SH-SY5Y (cell line): ENCODE measurements around the gene TBCD.

ENCODE experiments used
- GATA2 ChIP-seq: IDR thresholded peaks from 2 replicates; pipeline ENCODE4 v1.6.1; 2011; ENCODE audit warnings: mild to moderate bottlenecking, low read depth, low read length
- GATA3 ChIP-seq: IDR thresholded peaks from 2 replicates; pipeline ENCODE4 v1.6.1; 2011; ENCODE audit warnings: low read depth, mild to moderate bottlenecking, low read length, moderate library complexity

The TBCD gene

GRCh38 chr17:82863383-82863940, 111.6 kb downstream of the TBCD start:
- TF ChIP-seq GATA2 = no peak
- TF ChIP-seq GATA3 = no peak

DNA sequence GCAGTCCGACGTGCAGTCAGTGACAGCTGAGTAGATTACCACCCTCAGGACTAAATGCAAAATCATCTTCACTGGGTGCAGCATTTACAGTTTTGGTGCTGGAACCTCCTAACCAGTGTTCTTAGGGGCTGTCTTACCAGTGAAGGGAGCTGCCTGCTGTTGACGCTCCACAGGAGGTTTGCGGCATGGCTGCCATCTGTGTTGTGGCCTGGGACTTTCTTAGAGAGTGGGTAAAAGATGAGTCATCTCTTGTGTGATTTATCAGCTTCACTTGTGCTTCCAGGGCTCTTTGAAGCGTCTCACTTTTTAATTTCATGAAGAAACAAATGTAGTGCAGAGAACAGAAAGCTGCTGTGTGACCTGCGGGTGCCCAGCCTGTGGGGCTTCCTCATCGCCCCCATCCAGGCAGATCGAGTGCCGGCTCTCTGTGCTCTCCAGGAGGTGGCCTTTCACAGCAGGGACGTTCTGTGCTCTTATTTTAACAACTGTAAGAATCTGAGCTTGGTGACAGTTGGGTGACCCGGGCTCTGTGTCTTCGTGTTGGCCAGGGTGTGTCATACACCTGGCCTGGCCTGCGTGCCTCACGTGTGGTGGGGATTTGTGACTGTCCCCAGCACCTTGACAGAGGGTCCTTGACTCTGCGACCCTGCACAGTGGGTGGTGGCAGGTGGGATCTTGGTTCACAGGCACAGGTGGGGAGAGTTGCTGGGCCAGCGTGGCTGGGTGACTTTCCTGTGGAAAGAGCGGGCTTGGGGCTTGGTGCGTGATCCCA, 112.3 kb downstream of the TBCD start:
- TF ChIP-seq GATA3 (no peak), GATA2 (no peak)

DNA sequence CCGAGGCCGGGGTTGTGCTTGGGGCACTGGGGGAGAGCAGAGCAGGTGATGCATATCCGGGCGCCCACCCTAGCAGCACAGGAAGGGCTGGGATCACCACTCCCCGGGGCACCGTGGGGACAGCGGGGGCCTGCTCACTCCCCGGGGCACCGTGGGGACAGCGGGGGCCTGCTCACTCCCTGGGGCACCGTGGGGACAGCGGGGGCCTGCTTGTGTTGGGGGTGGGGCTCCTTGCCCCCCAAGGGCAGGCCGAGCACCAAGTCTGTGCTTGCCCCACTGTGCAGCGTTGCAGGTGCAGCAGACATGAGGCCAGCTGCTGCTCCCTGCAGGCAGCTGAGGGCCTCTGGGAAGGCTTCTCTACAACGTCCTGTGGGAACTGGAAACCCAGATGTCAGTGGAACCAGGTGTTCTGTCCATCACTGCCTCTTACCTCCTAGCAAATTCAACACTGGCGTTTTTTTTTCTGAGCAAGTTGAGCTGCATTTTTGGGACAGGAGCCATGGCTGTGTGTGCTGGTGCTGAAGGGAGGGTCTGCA, 112.9 kb downstream of the TBCD start:
- TF ChIP-seq GATA2 = no peak
- no peak for TF ChIP-seq GATA3

DNA sequence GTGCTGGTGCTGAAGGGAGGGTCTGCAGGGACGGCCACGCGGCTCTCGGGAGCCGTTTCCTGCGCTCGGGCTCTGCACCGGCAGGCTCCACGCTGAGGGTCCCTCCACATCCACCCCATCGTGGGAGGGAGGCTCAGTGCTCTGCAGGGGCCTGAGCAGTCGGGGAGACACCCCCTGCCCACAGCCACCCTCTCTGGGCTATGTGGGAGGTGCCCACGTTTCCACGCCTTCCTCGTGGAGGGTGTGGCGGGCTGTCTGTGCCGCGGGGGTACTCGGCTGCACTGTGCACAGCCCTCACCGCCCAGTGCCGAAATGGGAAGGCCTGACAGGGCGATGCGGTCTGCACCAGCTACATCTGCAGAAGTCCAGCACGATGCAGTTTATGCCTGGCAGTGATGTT, 113.4 kb downstream of the TBCD start:
- TF ChIP-seq GATA2 (no peak), GATA3 (no peak)

DNA sequence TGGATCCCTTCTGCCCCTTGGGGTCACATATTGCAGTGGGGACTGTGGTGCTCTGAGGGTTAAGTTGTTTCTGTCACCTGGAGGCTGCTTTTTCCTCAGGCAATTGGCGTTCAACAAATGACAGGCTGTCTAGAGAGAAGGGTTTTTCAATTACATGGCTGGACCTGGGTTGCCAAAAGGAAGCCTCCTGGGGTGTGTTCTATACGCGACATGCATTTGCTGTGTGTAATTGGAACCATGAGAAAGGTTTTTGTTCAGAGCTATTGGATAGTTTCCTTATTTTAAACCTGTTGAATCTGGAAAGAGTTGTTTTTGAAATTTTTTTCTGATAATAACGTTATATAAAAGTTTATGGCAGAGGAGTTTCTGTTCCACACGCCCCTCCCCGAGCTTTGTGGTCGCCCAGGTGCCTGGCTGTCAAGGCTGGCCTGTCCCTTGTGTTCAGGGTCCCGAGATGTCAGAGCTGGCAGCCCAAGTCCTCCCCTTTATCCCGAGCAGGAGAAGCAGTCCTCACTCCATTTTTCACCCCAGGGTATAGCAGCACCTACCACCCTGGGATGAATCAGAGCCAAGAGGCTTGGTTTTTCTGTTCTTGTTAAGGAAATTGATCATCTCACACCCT, 114.0 kb downstream of the TBCD start:
- TF ChIP-seq GATA2 (no peak), GATA3 (no peak)

DNA sequence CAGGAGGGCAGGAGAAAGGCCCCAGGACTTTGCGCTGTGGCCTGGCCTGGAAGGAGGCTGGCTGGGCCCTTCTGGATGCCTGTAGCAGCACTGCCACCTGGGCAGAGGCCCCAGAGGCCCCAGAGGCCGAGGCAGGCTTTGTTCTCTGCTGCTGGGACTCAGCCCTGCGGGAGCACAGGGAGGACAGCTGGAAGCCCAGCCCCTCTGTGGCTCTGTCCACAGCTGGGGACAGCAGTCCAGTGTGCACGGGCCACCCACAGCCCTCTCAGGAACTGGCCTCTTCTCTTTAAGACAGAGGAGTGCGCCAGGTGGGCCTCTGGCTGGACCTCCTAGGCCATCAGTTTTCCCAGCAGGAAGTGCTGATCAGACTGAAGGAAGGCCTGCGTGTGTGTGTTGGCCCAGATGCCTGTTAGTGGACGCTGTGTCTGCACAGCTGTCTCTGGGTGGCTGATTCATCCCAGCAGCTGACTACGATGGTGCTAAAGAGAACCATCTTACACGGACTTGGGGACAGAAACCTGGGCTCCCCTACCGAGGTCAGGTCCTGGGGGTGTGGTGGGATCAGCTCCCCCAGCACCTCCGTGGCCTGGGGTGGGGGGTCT, 114.8 kb downstream of the TBCD start:
- no peak for TF ChIP-seq GATA3
- no peak for TF ChIP-seq GATA2

DNA sequence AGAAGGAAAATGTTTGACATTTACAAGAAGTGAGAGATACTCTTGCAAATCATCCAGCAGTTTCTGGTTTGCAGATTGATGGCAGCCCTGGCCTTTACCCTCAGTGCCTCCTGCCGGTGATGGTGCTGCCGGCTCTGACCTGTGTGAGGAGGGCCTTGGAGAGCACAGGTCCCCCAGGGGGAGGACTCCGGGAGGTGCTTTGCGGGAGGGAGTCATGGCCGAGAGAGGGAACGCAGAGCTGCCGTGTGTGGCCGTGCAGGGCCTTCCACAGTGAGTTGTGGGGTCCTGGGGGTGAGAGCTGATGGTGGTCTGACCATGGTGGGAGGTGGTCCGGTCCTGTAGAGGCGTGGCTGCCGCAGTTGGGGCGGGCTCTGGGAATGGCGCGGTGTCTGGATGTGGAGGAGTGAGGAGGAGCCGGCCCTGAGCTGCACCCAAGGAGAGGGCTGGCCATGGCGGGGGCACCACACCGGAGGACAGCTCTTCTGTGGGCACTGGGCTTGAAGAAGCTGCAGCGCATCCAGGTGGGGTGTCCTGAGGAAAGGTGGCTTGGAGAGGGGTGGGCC, 116.0 kb downstream of the TBCD start:
- TF ChIP-seq GATA3 (no peak), GATA2 (no peak)

- TF ChIP-seq GATA2 (no peak), GATA3 (no peak)
These were observed 116.9 kb downstream of the TBCD start for GRCh38 chr17:82868715-82869131.

- TF ChIP-seq GATA2 (no peak), GATA3 (no peak)
These were observed 117.7 kb downstream of the TBCD start for GRCh38 chr17:82869536-82869935.

GRCh38 chr17:82870091-82870491, 118.2 kb downstream of the TBCD start:
- TF ChIP-seq GATA2 = no peak
- TF ChIP-seq GATA3 = no peak

DNA sequence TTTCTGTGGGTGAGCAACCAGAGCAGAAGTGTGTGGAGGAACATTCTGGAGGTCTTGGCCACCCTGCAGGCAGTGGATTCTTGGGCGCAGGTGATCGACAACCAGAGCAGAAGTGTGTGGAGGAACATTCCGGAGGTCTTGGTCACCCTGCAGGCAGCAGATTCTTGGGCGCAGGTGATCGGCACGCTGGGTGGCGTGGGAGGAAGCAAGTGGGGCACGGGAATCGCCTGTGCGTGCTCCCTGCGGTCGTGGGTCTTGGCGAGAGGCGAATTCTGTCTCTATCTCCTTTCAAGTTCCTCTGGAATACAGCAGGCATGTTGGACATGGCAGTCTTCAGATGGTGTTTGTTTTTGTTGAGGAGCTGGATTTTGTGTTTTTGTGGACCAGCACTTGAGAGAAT, 118.7 kb downstream of the TBCD start:
- TF ChIP-seq GATA2 = no peak
- no peak for TF ChIP-seq GATA3

- no peak for TF ChIP-seq GATA3
These were observed 119.4 kb downstream of the TBCD start for GRCh38 chr17:82871056-82871775.

DNA sequence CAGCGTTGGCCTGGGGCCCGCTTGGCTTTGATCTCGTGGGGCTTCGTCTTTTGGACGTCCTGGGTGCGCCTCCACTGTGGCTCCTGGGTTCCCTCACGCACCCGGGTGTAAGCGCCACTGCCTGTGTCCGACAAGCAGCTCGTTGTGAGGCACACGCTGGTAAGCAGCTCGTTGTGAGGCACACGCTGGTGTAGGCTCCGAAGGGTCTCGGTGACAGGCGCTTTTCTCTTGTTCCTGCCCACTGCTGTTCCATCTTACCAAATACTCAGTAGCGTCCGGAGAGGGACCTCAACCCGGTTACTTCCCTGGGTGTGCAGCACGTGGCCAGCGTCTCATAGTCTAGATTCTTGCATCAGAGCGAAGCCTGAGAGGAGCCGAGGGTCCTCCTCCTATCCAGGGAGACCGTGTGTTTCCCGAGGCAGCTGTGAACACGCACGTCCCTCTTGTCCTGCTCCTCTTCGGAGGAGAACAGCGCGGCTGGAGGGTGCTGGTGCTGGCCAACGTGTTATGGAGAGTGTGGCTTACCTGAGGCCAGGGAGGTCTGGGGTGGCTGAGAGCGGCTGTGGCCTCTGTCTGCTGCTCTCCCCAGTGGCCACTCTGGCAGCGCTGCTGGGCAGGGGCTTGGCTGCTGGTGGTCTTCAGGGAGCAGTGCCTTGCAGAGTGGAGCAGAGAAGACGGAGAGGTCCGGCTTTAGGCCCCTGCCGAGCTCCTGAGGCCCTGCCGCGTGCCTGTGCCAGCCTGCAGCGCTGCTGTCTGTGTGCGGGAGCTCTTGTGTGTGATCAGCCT, 120.1 kb downstream of the TBCD start:
- no peak for TF ChIP-seq GATA2
- TF ChIP-seq GATA3 = no peak

DNA sequence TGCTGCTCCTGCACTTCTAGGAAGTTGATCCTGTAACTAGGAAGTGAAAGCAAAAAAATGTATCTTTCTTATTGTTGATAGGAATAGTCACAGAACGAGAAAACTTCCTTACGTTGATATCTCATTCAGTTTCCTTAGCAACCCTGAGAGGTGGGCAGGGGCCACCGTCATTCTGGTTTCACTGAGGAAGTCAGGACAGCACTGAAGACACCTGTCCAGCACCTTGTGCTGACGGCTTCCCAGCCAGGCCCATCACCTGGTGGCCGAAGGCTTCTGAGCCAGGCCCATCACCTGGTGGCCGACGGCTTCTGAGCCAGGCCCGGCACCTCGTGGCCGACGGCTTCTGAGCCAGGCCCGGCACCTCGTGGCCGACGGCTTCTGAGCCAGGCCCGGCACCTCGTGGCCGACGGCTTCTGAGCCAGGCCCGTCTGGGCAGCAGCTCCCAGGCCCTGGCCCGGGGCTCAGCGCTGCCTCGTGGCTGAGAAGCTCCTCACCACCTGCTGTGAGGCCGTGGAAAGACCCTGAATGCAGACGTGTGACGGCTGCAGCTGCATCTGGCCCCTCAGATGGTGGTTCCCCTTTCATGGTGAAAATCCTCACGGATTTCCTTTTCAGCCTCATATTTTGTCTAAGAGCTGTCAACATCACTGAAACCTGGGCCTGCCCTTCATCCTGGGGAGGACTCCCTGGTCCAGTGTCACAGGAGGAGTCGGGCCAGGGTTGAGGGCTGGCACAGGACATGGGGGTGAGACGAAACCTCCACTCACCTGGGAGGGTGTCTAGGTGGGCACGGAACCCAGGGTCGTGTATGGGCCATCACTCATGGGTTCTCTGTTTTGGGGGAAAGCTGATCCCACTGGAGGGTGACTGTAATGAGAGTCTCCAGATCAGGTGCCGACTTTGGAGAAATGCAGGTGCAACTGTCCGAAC, 121.0 kb downstream of the TBCD start:
- TF ChIP-seq GATA2 (no peak), GATA3 (no peak)
